ENCODE measurements around the gene TCTA. TPM values are rescaled to one million over a fixed set of nuclear protein-coding genes. Genes with fewer than 3 reads are reported as not detected.

TCTA gene
- total and polyA plus RNA-seq, 8 donors, result 10.3 to 39.8 (median 22.1) TPM; not detected in 1

GRCh38 chr3:49371946-49372345, 40.3 kb upstream of the TCTA start:
- no peaks in the 10 kb centered on the region for H3K27me3 ChIP-seq
- H3K36me3 ChIP-seq, result peaks cover 58 to 88% (median 87%) of the 10 kb centered on the region in 4 donors
- no peak overlapping the region for H3K4me3 ChIP-seq
- no peaks in the 10 kb centered on the region for H3K9me3 ChIP-seq
- H3K4me1 ChIP-seq, result peaks cover 0 to 31% (median 11%) of the 10 kb centered on the region in 4 donors
- H3K27ac ChIP-seq, result no peak overlapping the region
- no peak for DNase-seq
- no peak for TF ChIP-seq POLR2AphosphoS5 (IDR thresholded peaks at IDR 0.05)
- TF ChIP-seq EP300 (IDR thresholded peaks at IDR 0.05), result no peak
- TF ChIP-seq POLR2A (IDR thresholded peaks at IDR 0.05), result no peak
- no peak for TF ChIP-seq CTCF (IDR thresholded peaks at IDR 0.05)
- intact Hi-C loops (cut with DNase I; ENCODE audit: low total_unique reads), result no loop called here

DNA sequence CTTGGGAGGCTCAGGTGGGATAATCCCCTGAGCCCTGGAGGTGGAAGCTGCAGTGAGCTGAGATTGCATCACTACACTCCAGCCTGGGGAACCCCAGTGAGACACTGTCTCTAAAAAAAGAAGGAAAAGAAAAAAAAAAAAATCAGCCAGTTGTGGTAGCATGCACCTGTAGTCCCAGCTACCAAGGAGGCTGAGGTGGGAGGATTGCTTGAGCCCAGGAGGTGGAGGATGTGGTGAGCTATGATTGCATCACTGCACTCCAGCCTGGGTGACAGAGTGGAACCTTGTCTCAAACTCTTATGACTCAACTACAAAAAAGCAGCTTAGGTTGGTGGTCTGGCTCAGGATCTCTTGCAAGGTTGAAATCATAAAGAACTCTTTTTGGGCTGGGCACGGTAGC, 34.7 kb upstream of the TCTA start:
- intact Hi-C loops (cut with DNase I; ENCODE audit: low total_unique reads), result no loop called here
- no peak overlapping the region for H3K4me3 ChIP-seq
- H3K27ac ChIP-seq, result no peak overlapping the region
- WGBS, 5 donors, result 79 to 100% (median 85%) methylated on average over 1 of the region's 1 CpG
- DNase-seq, result no peak
- no peaks in the 10 kb centered on the region for H3K9me3 ChIP-seq
- H3K27me3 ChIP-seq, result no peaks in the 10 kb centered on the region
- TF ChIP-seq POLR2A (IDR thresholded peaks at IDR 0.05), result no peak
- no peak for TF ChIP-seq POLR2AphosphoS5 (IDR thresholded peaks at IDR 0.05)
- TF ChIP-seq CTCF (IDR thresholded peaks at IDR 0.05), result no peak
- TF ChIP-seq EP300 (IDR thresholded peaks at IDR 0.05), result no peak
- peaks cover 28 to 36% (median 33%) of the 10 kb centered on the region in 4 donors for H3K36me3 ChIP-seq
- peaks cover 0 to 76% (median 34%) of the 10 kb centered on the region in 4 donors for H3K4me1 ChIP-seq

- Histone ChIP-seq H3K36me3 (peaks cover 21 to 27% (median 24%) of the 10 kb centered on the region in 4 donors), H3K9me3 (no peaks in the 10 kb centered on the region), H3K4me3 (no peak overlapping the region), H3K27me3 (no peaks in the 10 kb centered on the region), H3K4me1 (peaks cover 0 to 77% (median 36%) of the 10 kb centered on the region in 4 donors), H3K27ac (no peak overlapping the region)
- intact Hi-C loops (cut with DNase I; ENCODE audit: low total_unique reads), result no loop called here
- DNase-seq, result no peak
- 76 to 90% (median 80%) methylated on average over 11 of the region's 11 CpGs for WGBS, 5 donors
- no peak for TF ChIP-seq EP300 (IDR thresholded peaks at IDR 0.05)
- TF ChIP-seq POLR2A (IDR thresholded peaks at IDR 0.05), result no peak
- TF ChIP-seq CTCF (IDR thresholded peaks at IDR 0.05), result no peak
- TF ChIP-seq POLR2AphosphoS5 (IDR thresholded peaks at IDR 0.05), result no peak
These were observed 33.9 kb upstream of the TCTA start for GRCh38 chr3:49378249-49378895.

DNA sequence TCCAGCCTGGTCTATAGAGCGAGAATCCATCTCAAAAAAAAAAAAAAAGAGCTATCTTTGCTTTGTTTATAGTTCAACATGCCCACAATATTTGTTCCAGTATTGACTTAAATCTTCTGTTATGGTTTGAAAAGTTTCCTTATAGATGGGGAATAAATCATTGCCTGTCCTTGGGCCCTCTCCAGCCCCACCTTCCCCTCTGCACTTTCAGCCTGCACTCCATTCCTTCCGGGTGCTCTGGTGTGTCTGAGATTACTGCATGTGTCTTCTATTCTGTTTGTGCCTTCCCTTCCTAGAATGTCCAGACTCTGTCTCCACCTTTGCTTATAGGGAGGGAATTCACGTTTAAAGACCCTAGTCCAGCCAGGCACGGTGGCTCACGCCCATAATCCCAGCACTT, 28.8 kb upstream of the TCTA start:
- intact Hi-C loops (cut with DNase I; ENCODE audit: low total_unique reads), result no loop called here
- Histone ChIP-seq H3K4me1 (peaks cover 0 to 98% (median 60%) of the 10 kb centered on the region in 4 donors), H3K27me3 (no peaks in the 10 kb centered on the region), H3K27ac (no peak overlapping the region), H3K36me3 (peaks cover 0 to 6% (median 0%) of the 10 kb centered on the region in 4 donors), H3K4me3 (no peak overlapping the region), H3K9me3 (no peaks in the 10 kb centered on the region)
- WGBS, 5 donors, result 55 to 66% (median 61%) methylated on average over 5 of the region's 5 CpGs
- no peak for DNase-seq
- no peak for TF ChIP-seq POLR2A (IDR thresholded peaks at IDR 0.05)
- TF ChIP-seq CTCF (IDR thresholded peaks at IDR 0.05), result no peak

Measured in stomach (tissue), 9 donors.